NOMO-1 treated with DMSO at 0.1 percent for 48 hours (cell line): ENCODE measurements around the gene UBAP1.
"Not testable (repeated sequence)": the region's sequence is repeated elsewhere in the genome, so short reads cannot be mapped to it uniquely, and the experiment has no call there.

Experiments
- DNase-seq: peaks from one replicate; lab custom pipeline; 2025; ENCODE audit not compliant: unreplicated experiment; lab: John Stamatoyannopoulos, UW

UBAP1 gene

GRCh38 chr9:34178436-34179212, at the start of gene UBAP1:
UBAP1 (plus strand) TSS chr9:34179043; CDS start chr9:34220915, 41,872 bp downstream.
- peak; percentile 100 for DNase-seq

- DNase-seq: no peak
Observed at GRCh38 chr9:34131571-34131970, 47.3 kb upstream of the UBAP1 start.

GRCh38 chr9:34133436-34133949, 45.4 kb upstream of the UBAP1 start:
- no peak for DNase-seq

- no peak for DNase-seq
Observed at GRCh38 chr9:34134521-34134920, 44.3 kb upstream of the UBAP1 start.

GRCh38 chr9:34138644-34139043, 40.2 kb upstream of the UBAP1 start:
- DNase-seq: not testable (repeated sequence)

GRCh38 chr9:34139477-34140146, 39.2 kb upstream of the UBAP1 start:
- DNase-seq: no peak

- DNase-seq: no peak
Observed at GRCh38 chr9:34140853-34141252, 38.0 kb upstream of the UBAP1 start.

- DNase-seq: no peak
Observed at GRCh38 chr9:34143116-34143515, 35.7 kb upstream of the UBAP1 start.

- no peak for DNase-seq
Observed at GRCh38 chr9:34145165-34145564, 33.7 kb upstream of the UBAP1 start.

GRCh38 chr9:34151398-34151797, 27.4 kb upstream of the UBAP1 start:
- DNase-seq: no peak

- DNase-seq: no peak
Observed at GRCh38 chr9:34154057-34154456, 24.8 kb upstream of the UBAP1 start.

GRCh38 chr9:34157318-34157717, 21.5 kb upstream of the UBAP1 start:
- DNase-seq: no peak

GRCh38 chr9:34157898-34158297, 20.9 kb upstream of the UBAP1 start:
- no peak for DNase-seq

- DNase-seq: peak; percentile 39
Observed at GRCh38 chr9:34158362-34158869, 20.4 kb upstream of the UBAP1 start.

GRCh38 chr9:34163434-34163833, 15.4 kb upstream of the UBAP1 start:
- peak; percentile 89 for DNase-seq

- DNase-seq: peak; percentile 81
Observed at GRCh38 chr9:34169125-34169524, 9.7 kb upstream of the UBAP1 start.

GRCh38 chr9:34170237-34170991, 8.4 kb upstream of the UBAP1 start:
- no peak for DNase-seq

- DNase-seq: peak; percentile 99
Observed at GRCh38 chr9:34171753-34172535, 6.9 kb upstream of the UBAP1 start.

- DNase-seq: no peak
Observed at GRCh38 chr9:34176089-34176488, 2.8 kb upstream of the UBAP1 start.

- DNase-seq: no peak
Observed at GRCh38 chr9:34177593-34178435, 1.0 kb upstream of the UBAP1 start.
